NB4 (cell line): Measurements from ENCODE around the gene FBXO34.

Experiments used
- POLR2A ChIP-seq: IDR thresholded peaks from 2 replicates; pipeline ENCODE4 v1.6.1; 2011; ENCODE audit warnings: mild to moderate bottlenecking; ENCODE audit not compliant: insufficient read length; ENCODE audit errors: extremely low read depth
- TF ChIP-seq, protein P1 (sequence below): IDR thresholded peaks from one replicate; pipeline ENCODE4 v1.5.1; 2012; ENCODE audit warnings: low read depth, low read length

DNA sequence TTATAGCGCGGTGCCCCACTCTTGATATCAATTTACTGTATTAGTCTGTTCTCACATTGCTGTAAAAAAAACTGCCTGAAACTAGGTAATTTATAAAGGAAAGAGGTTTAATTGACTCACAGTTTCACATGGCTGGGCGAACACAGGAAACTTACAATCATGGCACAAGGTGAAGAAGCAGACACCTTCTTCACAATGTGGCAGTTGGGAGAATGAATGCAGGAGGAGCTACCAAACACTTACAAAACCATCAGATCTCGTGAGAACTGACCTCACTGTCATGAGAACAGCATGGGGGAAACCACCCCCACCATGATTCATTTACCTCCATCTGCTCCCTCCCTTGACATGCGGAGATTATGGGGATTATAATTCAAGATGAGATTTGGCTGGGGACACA, 42.3 kb downstream of the FBXO34 start:
- TF ChIP-seq, protein P1, sequence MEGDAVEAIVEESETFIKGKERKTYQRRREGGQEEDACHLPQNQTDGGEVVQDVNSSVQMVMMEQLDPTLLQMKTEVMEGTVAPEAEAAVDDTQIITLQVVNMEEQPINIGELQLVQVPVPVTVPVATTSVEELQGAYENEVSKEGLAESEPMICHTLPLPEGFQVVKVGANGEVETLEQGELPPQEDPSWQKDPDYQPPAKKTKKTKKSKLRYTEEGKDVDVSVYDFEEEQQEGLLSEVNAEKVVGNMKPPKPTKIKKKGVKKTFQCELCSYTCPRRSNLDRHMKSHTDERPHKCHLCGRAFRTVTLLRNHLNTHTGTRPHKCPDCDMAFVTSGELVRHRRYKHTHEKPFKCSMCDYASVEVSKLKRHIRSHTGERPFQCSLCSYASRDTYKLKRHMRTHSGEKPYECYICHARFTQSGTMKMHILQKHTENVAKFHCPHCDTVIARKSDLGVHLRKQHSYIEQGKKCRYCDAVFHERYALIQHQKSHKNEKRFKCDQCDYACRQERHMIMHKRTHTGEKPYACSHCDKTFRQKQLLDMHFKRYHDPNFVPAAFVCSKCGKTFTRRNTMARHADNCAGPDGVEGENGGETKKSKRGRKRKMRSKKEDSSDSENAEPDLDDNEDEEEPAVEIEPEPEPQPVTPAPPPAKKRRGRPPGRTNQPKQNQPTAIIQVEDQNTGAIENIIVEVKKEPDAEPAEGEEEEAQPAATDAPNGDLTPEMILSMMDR = no peak
- TF ChIP-seq POLR2A = no peak
